Activated naive CD4-positive, alpha-beta T cell treated with anti-CD3 and anti-CD28 coated beads for 36 hours (primary cell): ENCODE measurements around the gene AUTS2. TPM values are rescaled to one million over a fixed set of nuclear protein-coding genes. Genes with fewer than 3 reads are reported as not detected.

Experiments
- CTCF ChIA-PET: fragments of 350-600 bp; sonication (Branson Sonifier 250); formaldehyde crosslinking; loops from one replicate; lab custom pipeline; 2021; ENCODE audit warnings: antibody characterized with exemption; lab: Charles Lee
- DNase-seq: peaks from one replicate; pipeline ENCODE4 v3.0.0-alpha.2; 2020
- H3K27ac Mint-ChIP-seq: one replicate; pipeline ENCODE4 v1.8.0; 2021; ENCODE audit warnings: mild to moderate bottlenecking, mixed read lengths
- H3K27me3 Mint-ChIP-seq: one replicate; pipeline ENCODE4 v1.8.0; 2021; ENCODE audit warnings: low read depth, mixed read lengths
- H3K36me3 Mint-ChIP-seq: one replicate; pipeline ENCODE4 v1.8.0; 2021; ENCODE audit warnings: low read depth, mixed read lengths
- H3K4me1 Mint-ChIP-seq: one replicate; pipeline ENCODE4 v1.8.0; 2021; ENCODE audit warnings: low read depth, mixed read lengths
- H3K4me3 Mint-ChIP-seq: one replicate; pipeline ENCODE4 v1.8.0; 2021; ENCODE audit warnings: mild to moderate bottlenecking, moderate library complexity, mixed read lengths
- H3K9me3 Mint-ChIP-seq: one replicate; pipeline ENCODE4 v1.8.0; 2021; ENCODE audit warnings: mixed read lengths
- intact Hi-C: fragments of 100-400 bp; cut with micrococcal nuclease; formaldehyde crosslinking; loops from one replicate; pipeline ENCODE4 v1.15.1; 2023
- total RNA-seq, 2 experiments: library from RNA; stranded (reverse); gene quantifications; one replicate each; pipeline ENCODE4 v1.2.3, GENCODE V29; 2021

AUTS2 gene
- total RNA-seq, 2 experiments from 2014 or later: 0.79 to 1.1 TPM

- no peak overlapping the region for H3K4me3 Mint-ChIP-seq
- CTCF ChIA-PET: no interaction called here
- no peaks in the 10 kb centered on the region for H3K4me1 Mint-ChIP-seq
- no peak for DNase-seq
- no peak overlapping the region for H3K27ac Mint-ChIP-seq
- intact Hi-C loops: no loop called here
- no peaks in the 10 kb centered on the region for H3K9me3 Mint-ChIP-seq
- H3K36me3 Mint-ChIP-seq: no peaks in the 10 kb centered on the region
- H3K27me3 Mint-ChIP-seq: no peaks in the 10 kb centered on the region
Measured at GRCh38 chr7:70573071-70573661, 974.9 kb downstream of the AUTS2 start.

GRCh38 chr7:70573696-70574095 lies 975.4 kb downstream of the AUTS2 start:
- no peaks in the 10 kb centered on the region for H3K36me3 Mint-ChIP-seq
- intact Hi-C loops: no loop called here
- no peak overlapping the region for H3K4me3 Mint-ChIP-seq
- DNase-seq: no peak
- H3K27ac Mint-ChIP-seq: no peak overlapping the region
- H3K27me3 Mint-ChIP-seq: no peaks in the 10 kb centered on the region
- CTCF ChIA-PET: no interaction called here
- no peaks in the 10 kb centered on the region for H3K4me1 Mint-ChIP-seq
- H3K9me3 Mint-ChIP-seq: no peaks in the 10 kb centered on the region

GRCh38 chr7:70574314-70574834 lies 976.1 kb downstream of the AUTS2 start:
- Mint-ChIP-seq H3K4me3 (no peak overlapping the region), H3K4me1 (no peaks in the 10 kb centered on the region), H3K27me3 (no peaks in the 10 kb centered on the region), H3K27ac (no peak overlapping the region), H3K36me3 (no peaks in the 10 kb centered on the region), H3K9me3 (no peaks in the 10 kb centered on the region)
- CTCF ChIA-PET: no interaction called here
- intact Hi-C loops: no loop called here
- no peak for DNase-seq

GRCh38 chr7:70574970-70575799 lies 976.9 kb downstream of the AUTS2 start:
- H3K4me3 Mint-ChIP-seq: no peak overlapping the region
- intact Hi-C loops: no loop called here
- no peaks in the 10 kb centered on the region for H3K9me3 Mint-ChIP-seq
- H3K36me3 Mint-ChIP-seq: no peaks in the 10 kb centered on the region
- DNase-seq: no peak
- CTCF ChIA-PET: no interaction called here
- no peak overlapping the region for H3K27ac Mint-ChIP-seq
- H3K4me1 Mint-ChIP-seq: no peaks in the 10 kb centered on the region
- no peaks in the 10 kb centered on the region for H3K27me3 Mint-ChIP-seq

GRCh38 chr7:70577078-70577477 lies 978.8 kb downstream of the AUTS2 start:
- Mint-ChIP-seq H3K36me3 (no peaks in the 10 kb centered on the region), H3K9me3 (no peaks in the 10 kb centered on the region), H3K4me1 (no peaks in the 10 kb centered on the region), H3K4me3 (no peak overlapping the region), H3K27me3 (no peaks in the 10 kb centered on the region), H3K27ac (no peak overlapping the region)
- CTCF ChIA-PET: interaction anchor here (0.5 to 0.6 kb wide), 2 partner anchors 256 to 393 kb away, joined by 3 to 4 read pairs; no protein-coding TSS in a partner anchor
- intact Hi-C loops: no loop called here
- DNase-seq: no peak

GRCh38 chr7:70578131-70578530 lies 979.9 kb downstream of the AUTS2 start:
- H3K4me3 Mint-ChIP-seq: no peak overlapping the region
- DNase-seq: no peak
- intact Hi-C loops: no loop called here
- no peaks in the 10 kb centered on the region for H3K27me3 Mint-ChIP-seq
- no peaks in the 10 kb centered on the region for H3K4me1 Mint-ChIP-seq
- H3K27ac Mint-ChIP-seq: no peak overlapping the region
- no peaks in the 10 kb centered on the region for H3K36me3 Mint-ChIP-seq
- CTCF ChIA-PET: no interaction called here
- H3K9me3 Mint-ChIP-seq: no peaks in the 10 kb centered on the region

- no peak overlapping the region for H3K27ac Mint-ChIP-seq
- intact Hi-C loops: no loop called here
- CTCF ChIA-PET: interaction anchor here (0.7 to 1.0 kb wide), 2 partner anchors 13 to 1443 kb away, joined by 3 to 5 read pairs; no protein-coding TSS in a partner anchor
Measured at GRCh38 chr7:70579397-70580097, 981.3 kb downstream of the AUTS2 start.

GRCh38 chr7:70580161-70580560 lies 981.9 kb downstream of the AUTS2 start:
- no peak for DNase-seq
- intact Hi-C loops: no loop called here

More at GRCh38 chr7:70579397-70580097, 981.3 kb downstream of the AUTS2 start:
- Mint-ChIP-seq H3K36me3 (no peaks in the 10 kb centered on the region), H3K4me3 (no peak overlapping the region), H3K27me3 (no peaks in the 10 kb centered on the region), H3K4me1 (no peaks in the 10 kb centered on the region), H3K9me3 (no peaks in the 10 kb centered on the region)
- DNase-seq: no peak

GRCh38 chr7:70582927-70583895 lies 984.9 kb downstream of the AUTS2 start:
- Mint-ChIP-seq H3K4me3 (no peak overlapping the region), H3K4me1 (no peaks in the 10 kb centered on the region), H3K27me3 (no peaks in the 10 kb centered on the region), H3K27ac (no peak overlapping the region), H3K36me3 (no peaks in the 10 kb centered on the region), H3K9me3 (no peaks in the 10 kb centered on the region)
- DNase-seq: no peak
- CTCF ChIA-PET: no interaction called here
- intact Hi-C loops: no loop called here

More at GRCh38 chr7:70580161-70580560, 981.9 kb downstream of the AUTS2 start:
- no peaks in the 10 kb centered on the region for H3K4me1 Mint-ChIP-seq
- H3K4me3 Mint-ChIP-seq: no peak overlapping the region
- no peak overlapping the region for H3K27ac Mint-ChIP-seq
- CTCF ChIA-PET: interaction anchor here (1.0 kb wide), 1 partner anchor 14 kb away, joined by 3 read pairs; no protein-coding TSS in a partner anchor
- H3K36me3 Mint-ChIP-seq: no peaks in the 10 kb centered on the region
- H3K27me3 Mint-ChIP-seq: no peaks in the 10 kb centered on the region
- H3K9me3 Mint-ChIP-seq: no peaks in the 10 kb centered on the region

- H3K27ac Mint-ChIP-seq: no peak overlapping the region
- no peaks in the 10 kb centered on the region for H3K27me3 Mint-ChIP-seq
- H3K4me3 Mint-ChIP-seq: no peak overlapping the region
- intact Hi-C loops: no loop called here
- H3K9me3 Mint-ChIP-seq: no peaks in the 10 kb centered on the region
- CTCF ChIA-PET: no interaction called here
- H3K36me3 Mint-ChIP-seq: no peaks in the 10 kb centered on the region
- no peaks in the 10 kb centered on the region for H3K4me1 Mint-ChIP-seq
- DNase-seq: no peak
Measured at GRCh38 chr7:70583965-70584883, 985.9 kb downstream of the AUTS2 start.

- CTCF ChIA-PET: no interaction called here
Measured at GRCh38 chr7:70585071-70585470, 986.8 kb downstream of the AUTS2 start.

More at GRCh38 chr7:70585071-70585470, 986.8 kb downstream of the AUTS2 start:
- intact Hi-C loops: loop anchor here (5.0 kb wide), 1 partner anchor 112 kb away; no protein-coding TSS in a partner anchor
- DNase-seq: no peak
- no peaks in the 10 kb centered on the region for H3K4me1 Mint-ChIP-seq
- H3K27me3 Mint-ChIP-seq: no peaks in the 10 kb centered on the region
- H3K27ac Mint-ChIP-seq: no peak overlapping the region
- H3K4me3 Mint-ChIP-seq: no peak overlapping the region
- no peaks in the 10 kb centered on the region for H3K36me3 Mint-ChIP-seq
- no peaks in the 10 kb centered on the region for H3K9me3 Mint-ChIP-seq
